ENCODE data around the gene WWOX.
A peak's percentile ranks its signal among the peaks of the same experiment; 100 is the strongest.
"Not testable (repeated sequence)": the region's sequence is repeated elsewhere in the genome, so short reads cannot be mapped to it uniquely, and the experiment has no call there.

The WWOX gene

DNA sequence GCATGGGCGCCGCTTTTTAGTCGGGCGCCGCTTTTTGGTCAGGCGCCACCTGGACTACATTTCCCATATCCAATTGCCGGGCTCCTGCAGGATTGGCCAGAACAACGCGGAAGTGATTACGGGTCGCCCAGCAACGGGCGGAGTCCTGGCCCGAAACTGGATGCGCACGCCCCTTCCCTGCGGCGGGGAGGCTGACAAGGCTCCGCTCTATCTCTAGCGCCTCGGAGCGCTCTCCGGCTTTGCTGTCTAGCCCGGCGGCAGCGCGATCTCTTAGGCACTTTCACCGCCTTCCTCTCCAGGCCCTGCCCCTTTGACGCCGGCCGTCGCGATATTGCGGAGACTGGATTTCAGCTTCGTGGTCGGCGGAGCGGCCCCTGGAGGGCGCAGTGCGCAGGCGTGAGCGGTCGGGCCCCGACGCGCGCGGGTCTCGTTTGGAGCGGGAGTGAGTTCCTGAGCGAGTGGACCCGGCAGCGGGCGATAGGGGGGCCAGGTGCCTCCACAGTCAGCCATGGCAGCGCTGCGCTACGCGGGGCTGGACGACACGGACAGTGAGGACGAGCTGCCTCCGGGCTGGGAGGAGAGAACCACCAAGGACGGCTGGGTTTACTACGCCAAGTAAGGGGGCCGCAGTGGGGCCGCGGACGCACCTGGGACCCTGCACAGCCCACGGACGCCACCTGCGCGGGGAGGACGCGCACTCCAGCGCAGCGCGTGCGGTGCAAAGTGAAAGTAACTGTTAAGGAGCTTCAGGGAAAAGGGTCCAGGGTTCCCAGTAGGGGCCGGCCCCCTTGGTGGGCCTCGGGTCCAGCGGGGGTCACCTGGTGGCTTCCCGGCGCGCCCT is at the start of gene WWOX:
WWOX (plus strand) TSS at position 384 of the 841 bp plus-strand sequence.
- peak; percentile 94 to 97 for DNase-seq

DNA sequence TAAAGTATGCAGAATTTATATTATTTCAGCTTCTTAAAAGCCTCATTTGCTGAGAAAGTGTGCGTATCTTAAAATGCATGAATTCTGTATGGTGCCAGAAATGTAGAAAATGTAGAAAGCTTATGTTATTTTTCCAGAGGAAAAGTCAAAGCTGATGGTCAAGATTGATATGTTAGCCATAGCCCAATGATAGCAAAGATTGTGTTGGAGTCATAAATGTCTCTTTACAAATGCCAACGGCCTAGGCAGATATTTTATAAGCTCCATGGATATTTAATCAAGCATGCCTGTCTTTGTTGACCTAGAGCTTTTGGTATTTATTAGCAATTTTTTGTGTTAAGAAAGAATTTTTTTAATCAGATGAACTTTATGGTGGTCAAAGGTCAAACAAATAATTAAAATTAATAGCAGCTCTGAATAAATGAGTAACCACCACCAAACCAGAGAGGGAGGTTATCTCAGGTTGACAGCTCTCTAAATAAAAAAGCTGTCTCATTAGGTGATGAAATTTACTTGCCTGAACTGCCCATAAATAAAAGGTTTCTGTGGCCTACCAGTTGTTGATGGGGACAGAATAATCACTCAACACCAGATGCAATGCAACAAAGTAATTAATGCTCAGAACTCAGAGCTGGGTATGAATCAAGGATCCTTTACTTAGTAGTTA is 48.6 kb upstream of the WWOX start:
- DNase-seq, result no peak

- no peak for DNase-seq
Measured at GRCh38 chr16:78057803-78058564, 41.5 kb upstream of the WWOX start.

- not testable (repeated sequence) for DNase-seq
Measured at GRCh38 chr16:78059806-78060205, 39.6 kb upstream of the WWOX start.

GRCh38 chr16:78060295-78060694 is 39.2 kb upstream of the WWOX start:
- no peak for DNase-seq

GRCh38 chr16:78060809-78061208 is 38.6 kb upstream of the WWOX start:
- no peak for DNase-seq

DNA sequence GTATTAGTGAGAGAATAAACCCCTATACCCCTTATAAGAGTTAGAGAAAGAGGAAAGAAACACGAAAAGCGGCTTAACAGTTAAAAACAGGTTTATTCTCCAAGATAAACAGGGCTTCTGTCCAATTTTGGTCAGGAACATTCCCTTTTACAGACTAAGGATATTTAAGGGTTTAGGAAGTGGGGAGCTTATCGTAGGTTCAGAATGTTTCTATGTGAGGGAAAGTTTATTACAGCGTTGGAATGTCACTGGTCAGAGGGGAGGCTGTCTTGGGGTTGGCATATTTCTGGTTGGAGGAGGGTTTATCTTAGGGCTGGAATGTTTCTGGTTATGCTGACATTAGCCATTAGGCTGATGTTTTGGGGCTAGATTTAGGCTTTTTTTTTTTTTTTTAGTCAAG is 34.1 kb upstream of the WWOX start:
- no peak for DNase-seq

DNA sequence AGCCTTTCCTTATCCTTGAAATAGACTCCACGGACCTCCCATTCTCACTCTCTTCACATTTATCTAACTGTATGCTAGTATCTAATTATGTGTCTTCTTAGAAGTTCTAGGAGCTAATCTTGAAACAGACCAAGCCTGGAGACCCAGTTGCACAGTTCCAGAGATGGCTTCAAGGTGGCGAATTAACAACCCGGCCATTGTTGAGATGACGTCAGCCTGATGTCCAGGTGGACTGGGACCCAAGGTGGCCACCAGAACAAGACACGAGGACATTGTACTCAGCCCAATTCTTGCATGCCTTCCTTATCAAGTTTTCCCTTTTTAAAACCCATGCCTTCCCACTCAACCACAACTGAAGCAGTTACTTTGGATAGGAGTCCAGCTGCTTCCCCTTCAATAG is 29.5 kb upstream of the WWOX start:
- no peak for DNase-seq

DNA sequence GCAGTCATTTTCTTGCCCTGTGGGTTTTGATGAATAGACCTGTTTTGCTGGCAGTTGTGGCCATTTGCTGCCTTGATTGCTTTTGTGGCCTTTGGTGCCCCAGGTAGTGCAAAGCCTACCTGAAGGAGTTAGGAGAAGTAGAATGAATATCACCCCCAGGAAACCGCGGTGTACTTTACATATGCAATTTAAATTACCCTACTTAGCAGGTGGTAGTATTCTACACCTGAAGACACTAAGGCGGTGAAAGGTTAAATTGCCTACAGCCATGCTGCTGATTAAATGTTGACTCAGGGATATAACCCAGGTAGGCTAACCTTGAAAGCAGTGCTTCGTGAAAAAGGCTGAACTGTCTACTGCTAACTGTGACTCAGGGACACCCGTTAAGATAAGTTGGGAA is 27.2 kb upstream of the WWOX start:
- DNase-seq, result no peak

DNA sequence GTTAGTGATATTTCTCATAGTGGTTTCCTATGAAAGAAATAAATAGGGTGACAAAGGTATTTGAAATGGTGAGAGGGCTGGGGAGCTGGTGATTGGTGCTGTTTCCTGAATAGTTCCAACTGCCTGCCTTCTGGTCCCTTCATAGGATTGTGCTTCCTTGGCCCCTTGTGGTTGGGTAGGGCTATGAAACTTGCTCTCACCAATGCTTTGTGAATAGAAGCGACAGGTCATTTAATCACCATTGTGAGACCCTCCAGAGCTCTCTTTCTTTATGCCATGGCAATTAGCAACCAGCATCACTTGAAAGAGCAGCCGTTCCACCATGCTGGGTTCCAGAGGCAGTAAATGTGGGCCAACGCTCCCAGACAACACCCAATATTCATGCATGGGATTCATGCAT is 23.7 kb upstream of the WWOX start:
- DNase-seq, result no peak

DNA sequence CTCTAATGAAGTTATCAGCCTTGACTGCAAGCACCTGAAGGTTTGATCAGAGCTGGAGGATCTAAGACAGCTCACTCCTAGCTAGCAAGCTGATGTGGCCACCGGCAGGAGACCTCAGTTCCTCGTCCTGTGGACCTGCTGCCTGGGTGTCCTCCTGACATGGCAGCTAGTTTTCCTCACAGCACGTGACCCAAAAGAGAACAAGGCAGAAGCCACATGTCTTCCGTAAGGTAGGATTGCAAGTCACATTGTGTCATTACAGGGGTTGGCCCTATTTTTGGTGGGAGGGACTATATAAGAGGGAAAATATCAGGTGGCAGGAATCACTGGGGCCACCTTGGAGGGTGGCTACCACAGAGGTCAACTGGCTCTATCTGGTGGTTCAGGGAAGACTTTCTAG is 18.1 kb upstream of the WWOX start:
- no peak for DNase-seq

GRCh38 chr16:78091419-78091818 is 8.0 kb upstream of the WWOX start:
- DNase-seq, result no peak

- DNase-seq, result no peak
Measured at GRCh38 chr16:78092758-78093157, 6.7 kb upstream of the WWOX start.

- DNase-seq, result no peak
Measured at GRCh38 chr16:78094166-78094565, 5.3 kb upstream of the WWOX start.

DNA sequence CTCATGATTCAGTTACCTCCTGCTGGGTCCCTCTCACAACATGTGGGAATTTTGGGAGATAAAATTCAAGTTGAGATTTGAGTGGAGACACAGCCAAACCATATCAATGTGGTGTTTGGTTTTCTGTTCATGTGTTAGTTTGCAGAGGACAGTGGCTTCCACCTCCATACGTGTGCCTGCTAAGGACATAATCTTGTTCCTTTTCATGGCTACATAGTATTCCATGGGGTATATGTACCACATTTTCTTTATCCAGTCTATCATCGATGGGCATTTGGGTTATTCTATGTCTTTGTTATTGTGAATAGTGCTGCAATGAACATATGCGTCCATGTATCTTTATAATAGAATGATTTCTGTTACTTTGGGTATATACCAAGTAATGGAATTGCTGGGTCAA is 4.5 kb upstream of the WWOX start:
- DNase-seq, result no peak

- DNase-seq, result no peak
Measured at GRCh38 chr16:78096386-78096785, 3.1 kb upstream of the WWOX start.

DNA sequence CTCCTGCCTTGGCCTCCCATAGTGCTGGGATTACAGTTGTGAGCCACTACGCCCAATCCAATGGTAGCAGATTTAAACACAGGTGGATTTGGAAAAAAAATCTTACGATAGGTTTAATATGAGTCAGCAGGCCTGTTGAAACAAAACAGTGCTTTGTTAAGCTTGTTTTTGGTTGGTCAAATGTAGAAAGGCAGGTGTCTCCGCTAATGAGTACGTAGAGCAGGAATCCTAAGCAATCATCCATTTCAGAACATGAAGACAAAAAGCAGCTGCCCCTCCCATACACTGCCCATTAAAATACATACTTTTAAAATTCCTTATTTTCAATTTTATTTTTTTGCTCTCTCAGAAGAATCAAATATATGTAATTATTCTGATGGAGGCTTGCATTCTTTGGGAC is 1.9 kb upstream of the WWOX start:
- DNase-seq, result no peak

DNA sequence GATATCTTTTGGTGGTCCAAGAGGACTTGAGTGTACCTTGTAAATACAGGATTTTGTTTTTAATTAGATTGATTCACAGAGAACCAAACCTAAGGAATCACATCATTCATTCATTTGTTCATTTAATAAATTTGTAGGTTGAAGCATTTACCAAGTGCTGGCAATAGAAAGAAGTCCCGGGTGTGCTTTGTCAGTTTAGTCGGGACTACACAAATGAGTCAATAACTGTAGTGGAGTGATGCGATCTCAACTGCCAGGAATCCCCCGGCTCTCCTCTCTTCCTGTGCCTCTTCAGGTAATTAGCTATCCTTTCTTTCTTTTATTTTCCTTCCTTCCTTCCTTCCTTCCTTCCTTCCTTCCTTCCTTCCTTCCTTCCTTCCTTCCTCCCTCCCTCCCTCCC is 1.4 kb upstream of the WWOX start:
- DNase-seq, result no peak

GRCh38 chr16:78098595-78099270 is 721 bp upstream of the WWOX start:
- no peak for DNase-seq

DNA sequence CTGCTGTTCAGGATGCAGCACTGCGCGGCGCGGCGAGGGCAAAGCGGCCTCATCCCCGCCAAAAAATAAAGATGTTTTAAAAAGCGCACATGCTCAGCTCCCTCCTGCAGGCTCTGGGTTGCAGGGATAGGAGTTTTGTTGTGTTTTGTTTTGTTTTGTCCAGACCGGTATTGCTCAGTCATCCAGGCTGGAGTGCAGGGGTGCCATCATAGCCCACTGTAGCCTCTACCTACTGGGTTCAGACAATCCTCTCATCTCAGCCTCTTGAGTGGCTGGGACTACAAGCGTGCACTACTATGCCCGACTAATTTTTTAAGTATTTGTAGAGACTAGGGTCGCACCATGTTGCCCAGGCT is 636 bp downstream of the WWOX start:
- peak in 1 of 2 donors; percentile 27 for DNase-seq

GRCh38 chr16:78102122-78102660 is 2.7 kb downstream of the WWOX start:
- no peak for DNase-seq

DNA sequence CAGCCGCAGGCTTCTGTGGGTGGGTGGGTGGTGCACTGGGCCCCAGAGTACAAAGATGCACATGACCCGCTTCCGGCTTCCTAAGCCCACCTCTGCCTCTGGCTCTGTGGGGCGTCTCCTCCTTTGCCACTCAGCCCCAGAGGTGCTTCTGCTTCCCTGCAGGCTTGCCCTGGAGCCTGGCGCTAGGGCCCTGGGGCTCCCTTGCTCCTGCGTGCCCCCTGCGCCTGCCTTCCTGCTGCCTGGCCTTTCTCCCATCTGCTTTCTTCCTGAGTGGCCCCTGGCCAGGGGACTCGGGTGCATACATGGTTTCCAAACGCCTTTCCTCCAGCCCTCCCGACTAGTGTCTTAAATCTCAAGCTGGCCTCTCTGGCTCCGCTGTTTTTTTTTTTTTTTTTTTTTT is 3.4 kb downstream of the WWOX start:
- DNase-seq, result no peak

DNA sequence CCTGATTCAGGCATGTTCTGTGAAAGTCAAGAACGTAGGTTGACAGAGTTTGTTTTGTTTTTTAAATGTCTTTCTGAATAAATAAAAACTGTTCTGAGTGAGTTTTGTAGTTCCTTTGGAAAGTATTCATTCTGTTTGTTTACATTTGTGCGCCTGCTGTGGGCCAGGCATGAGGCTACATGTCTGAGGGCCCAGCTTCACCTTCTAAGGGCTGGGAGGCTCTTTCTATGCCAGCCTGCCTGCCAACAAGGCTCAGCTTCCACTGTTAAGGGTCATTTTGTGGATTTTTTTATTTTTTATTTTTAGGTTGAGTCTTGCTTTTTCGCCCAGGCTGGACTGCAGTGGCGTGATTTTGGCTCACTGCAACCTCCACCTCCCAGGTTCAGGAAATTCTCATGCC is 6.1 kb downstream of the WWOX start:
- no peak for DNase-seq

All from inflammatory macrophage treated with lipopolysaccharide for 1 hour (primary cell).